T-helper 1 cell treated with Interleukin-12 subunit alpha and Interleukin-12 subunit beta and Interleukin-4 antibody, amounts not matched to agents 30 μg/mL and 1 μg/mL, for 36 hours (primary cell): ENCODE measurements around the gene USP36.

ENCODE experiments used
- H3K27ac Mint-ChIP-seq: one replicate; pipeline ENCODE4 v1.8.0; 2021; ENCODE audit warnings: mild to moderate bottlenecking, mixed read lengths
- H3K27me3 Mint-ChIP-seq: one replicate; pipeline ENCODE4 v1.8.0; 2021; ENCODE audit warnings: low read depth, mixed read lengths
- H3K36me3 Mint-ChIP-seq: one replicate; pipeline ENCODE4 v1.8.0; 2021; ENCODE audit warnings: low read depth, mixed read lengths
- H3K4me1 Mint-ChIP-seq: one replicate; pipeline ENCODE4 v1.8.0; 2021; ENCODE audit warnings: low read depth, mixed read lengths
- H3K4me3 Mint-ChIP-seq: one replicate; pipeline ENCODE4 v1.8.0; 2021; ENCODE audit warnings: mild to moderate bottlenecking, moderate library complexity, mixed read lengths
- H3K9me3 Mint-ChIP-seq: one replicate; pipeline ENCODE4 v1.8.0; 2021; ENCODE audit warnings: mixed read lengths

The USP36 gene

DNA sequence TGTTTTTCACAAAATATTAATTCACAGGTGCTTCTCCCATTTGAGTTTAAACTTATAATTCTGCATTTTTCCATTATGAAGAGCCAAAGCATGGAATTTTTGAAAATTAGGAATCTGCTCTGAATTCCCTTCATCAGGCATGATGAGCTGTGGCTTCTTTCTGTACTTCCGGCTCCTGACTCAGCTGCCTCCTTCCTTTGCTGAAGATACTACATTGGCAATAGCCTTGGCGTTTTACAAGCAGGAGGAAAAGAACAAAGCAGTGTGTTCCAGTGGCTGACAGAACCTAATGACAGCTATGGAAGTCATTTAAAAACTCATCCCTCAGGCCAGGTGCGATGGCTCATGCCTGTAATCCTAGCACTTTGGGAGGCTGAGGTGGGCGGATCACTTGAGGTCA, 18.4 kb upstream of the USP36 start:
- no peaks in the 10 kb centered on the region for H3K36me3 Mint-ChIP-seq
- H3K4me1 Mint-ChIP-seq, result no peaks in the 10 kb centered on the region
- H3K4me3 Mint-ChIP-seq, result no peak overlapping the region
- no peaks in the 10 kb centered on the region for H3K9me3 Mint-ChIP-seq
- H3K27ac Mint-ChIP-seq, result no peak overlapping the region
- peaks cover 7% of the 10 kb centered on the region for H3K27me3 Mint-ChIP-seq

- H3K27me3 Mint-ChIP-seq, result no peaks in the 10 kb centered on the region
- no peaks in the 10 kb centered on the region for H3K4me1 Mint-ChIP-seq
- H3K9me3 Mint-ChIP-seq, result no peaks in the 10 kb centered on the region
- H3K36me3 Mint-ChIP-seq, result no peaks in the 10 kb centered on the region
- no peak overlapping the region for H3K27ac Mint-ChIP-seq
- H3K4me3 Mint-ChIP-seq, result no peak overlapping the region
Measured at GRCh38 chr17:78857266-78857665, 16.7 kb upstream of the USP36 start.

GRCh38 chr17:78855561-78856165, 15.0 kb upstream of the USP36 start:
- Mint-ChIP-seq H3K27ac (no peak overlapping the region), H3K4me1 (no peaks in the 10 kb centered on the region), H3K4me3 (no peak overlapping the region), H3K9me3 (no peaks in the 10 kb centered on the region), H3K36me3 (no peaks in the 10 kb centered on the region), H3K27me3 (no peaks in the 10 kb centered on the region)

DNA sequence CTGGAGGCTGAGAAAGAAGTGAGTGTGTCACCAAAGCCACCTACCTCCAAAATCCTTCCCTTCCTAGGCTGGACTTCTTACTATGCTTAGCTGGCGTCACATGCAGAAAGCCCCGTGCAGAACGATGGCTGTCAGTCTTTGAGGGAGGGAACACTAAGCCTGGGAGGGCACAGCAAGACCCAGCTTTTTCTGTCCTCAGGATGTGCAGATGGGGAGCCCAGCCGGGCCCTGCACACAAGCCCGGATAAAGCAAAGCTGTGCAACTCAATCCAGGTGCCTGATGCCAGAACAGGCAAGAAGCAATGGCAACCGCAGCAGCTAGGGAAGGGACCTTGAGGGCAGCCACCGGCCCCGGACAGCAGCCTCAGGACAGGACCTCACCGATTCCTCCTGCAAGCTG, 13.9 kb upstream of the USP36 start:
- no peaks in the 10 kb centered on the region for H3K36me3 Mint-ChIP-seq
- H3K9me3 Mint-ChIP-seq, result no peaks in the 10 kb centered on the region
- H3K4me1 Mint-ChIP-seq, result no peaks in the 10 kb centered on the region
- no peak overlapping the region for H3K27ac Mint-ChIP-seq
- no peaks in the 10 kb centered on the region for H3K27me3 Mint-ChIP-seq
- H3K4me3 Mint-ChIP-seq, result no peak overlapping the region

GRCh38 chr17:78853926-78854394, 13.3 kb upstream of the USP36 start:
- no peak overlapping the region for H3K27ac Mint-ChIP-seq
- no peaks in the 10 kb centered on the region for H3K9me3 Mint-ChIP-seq
- H3K4me1 Mint-ChIP-seq, result no peaks in the 10 kb centered on the region
- no peaks in the 10 kb centered on the region for H3K36me3 Mint-ChIP-seq
- no peak overlapping the region for H3K4me3 Mint-ChIP-seq
- no peaks in the 10 kb centered on the region for H3K27me3 Mint-ChIP-seq

DNA sequence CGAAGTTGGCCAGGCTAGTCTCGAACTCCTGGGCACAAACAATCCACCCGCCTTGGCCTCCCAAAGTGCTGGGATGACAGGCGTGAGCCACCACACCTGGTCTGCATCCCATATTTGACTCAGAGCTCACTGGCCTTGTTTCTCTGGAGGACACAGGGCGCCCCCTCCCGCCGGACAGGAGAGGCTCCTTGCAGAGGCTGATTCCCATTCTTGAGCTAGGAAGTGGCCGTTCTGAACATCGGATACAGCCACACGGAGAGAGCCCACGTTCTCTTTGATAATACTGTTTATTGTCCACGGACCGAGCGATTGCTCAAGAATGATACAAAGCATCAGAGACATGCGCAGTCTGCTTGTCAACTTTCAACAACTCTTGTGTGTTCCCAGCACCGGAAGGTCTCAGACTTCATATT, 12.1 kb upstream of the USP36 start:
- Mint-ChIP-seq H3K27me3 (no peaks in the 10 kb centered on the region), H3K4me3 (no peak overlapping the region), H3K4me1 (no peaks in the 10 kb centered on the region), H3K36me3 (no peaks in the 10 kb centered on the region), H3K9me3 (no peaks in the 10 kb centered on the region), H3K27ac (no peak overlapping the region)

GRCh38 chr17:78849026-78849425, 8.4 kb upstream of the USP36 start:
- Mint-ChIP-seq H3K4me1 (peaks cover 5% of the 10 kb centered on the region), H3K4me3 (no peak overlapping the region), H3K27ac (no peak overlapping the region), H3K9me3 (no peaks in the 10 kb centered on the region), H3K36me3 (no peaks in the 10 kb centered on the region), H3K27me3 (no peaks in the 10 kb centered on the region)

DNA sequence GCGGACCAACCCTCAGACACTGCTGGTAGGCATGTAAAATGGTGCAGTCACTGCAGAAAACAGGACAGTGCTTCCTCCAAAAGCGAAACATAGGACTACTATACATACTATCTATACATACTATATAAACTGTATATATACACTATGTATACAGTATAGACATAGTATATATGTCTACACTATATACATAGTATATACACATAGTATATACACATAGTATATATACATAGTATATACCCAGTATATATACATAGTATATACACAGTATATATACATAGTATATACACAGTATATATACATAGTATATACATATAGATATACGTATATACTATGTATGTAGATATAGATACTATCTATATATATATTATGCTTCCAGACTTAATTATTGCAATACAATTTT, 6.4 kb upstream of the USP36 start:
- H3K27me3 Mint-ChIP-seq, result no peaks in the 10 kb centered on the region
- H3K9me3 Mint-ChIP-seq, result no peaks in the 10 kb centered on the region
- no peaks in the 10 kb centered on the region for H3K36me3 Mint-ChIP-seq
- peaks cover 9% of the 10 kb centered on the region for H3K4me1 Mint-ChIP-seq
- H3K27ac Mint-ChIP-seq, result no peak overlapping the region
- H3K4me3 Mint-ChIP-seq, result no peak overlapping the region

DNA sequence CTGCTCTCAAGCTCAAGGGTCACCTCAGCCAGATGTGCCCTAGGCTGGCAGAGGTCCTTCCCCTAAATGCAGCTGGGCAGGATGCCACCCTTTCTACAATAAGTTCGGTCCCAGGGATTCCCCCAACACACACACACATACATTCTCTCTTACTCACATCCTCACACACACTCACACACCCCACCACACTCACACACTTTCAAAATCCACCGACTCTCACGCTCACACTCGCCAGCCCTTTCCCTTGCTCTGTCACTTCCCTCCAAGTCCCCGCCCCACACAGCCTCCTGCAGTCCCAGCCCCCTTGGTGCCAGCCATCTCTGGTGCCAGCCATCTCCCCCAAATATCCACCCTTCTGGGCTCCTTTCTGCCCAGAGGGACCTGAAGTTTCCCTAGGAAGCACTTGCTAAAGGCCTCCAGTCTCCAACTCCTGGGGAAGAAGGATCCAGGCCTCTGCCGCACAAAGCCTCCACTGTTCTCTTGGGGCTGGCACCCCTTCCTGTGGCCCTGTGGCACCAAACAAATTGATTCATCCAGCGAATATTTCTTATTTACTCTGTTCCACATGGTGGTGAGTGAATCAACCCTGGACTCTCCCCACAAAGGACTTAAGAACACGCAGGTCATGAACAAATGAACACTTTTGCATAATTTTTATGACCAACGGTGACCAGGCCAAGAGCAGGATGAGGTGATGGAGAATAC, 3.8 kb upstream of the USP36 start:
- Mint-ChIP-seq H3K27me3 (no peaks in the 10 kb centered on the region), H3K27ac (no peak overlapping the region), H3K36me3 (peaks cover under 1% of the 10 kb centered on the region), H3K4me3 (no peak overlapping the region), H3K9me3 (no peaks in the 10 kb centered on the region), H3K4me1 (peaks cover 17% of the 10 kb centered on the region)

- Mint-ChIP-seq H3K4me3 (no peak overlapping the region), H3K27ac (no peak overlapping the region), H3K27me3 (no peaks in the 10 kb centered on the region), H3K4me1 (peaks cover 29% of the 10 kb centered on the region), H3K9me3 (no peaks in the 10 kb centered on the region), H3K36me3 (peaks cover 4% of the 10 kb centered on the region)
Measured at GRCh38 chr17:78842881-78843565, 2.4 kb upstream of the USP36 start.

GRCh38 chr17:78840530-78840779, 159 bp downstream of the USP36 start:
- Mint-ChIP-seq H3K27ac (peak overlapping the region; percentile 90), H3K9me3 (no peaks in the 10 kb centered on the region), H3K36me3 (peaks cover 22% of the 10 kb centered on the region), H3K27me3 (no peaks in the 10 kb centered on the region), H3K4me3 (peak overlapping the region; percentile 84), H3K4me1 (peaks cover 45% of the 10 kb centered on the region)

GRCh38 chr17:78839762-78840529, 668 bp downstream of the USP36 start:
- peaks cover 45% of the 10 kb centered on the region for H3K4me1 Mint-ChIP-seq
- H3K27me3 Mint-ChIP-seq, result no peaks in the 10 kb centered on the region
- H3K27ac Mint-ChIP-seq, result peak overlapping the region; percentile 84
- no peaks in the 10 kb centered on the region for H3K9me3 Mint-ChIP-seq
- peak overlapping the region; percentile 87 for H3K4me3 Mint-ChIP-seq
- H3K36me3 Mint-ChIP-seq, result peaks cover 25% of the 10 kb centered on the region

GRCh38 chr17:78839235-78839761, 1.3 kb downstream of the USP36 start:
- no peaks in the 10 kb centered on the region for H3K27me3 Mint-ChIP-seq
- H3K36me3 Mint-ChIP-seq, result peaks cover 25% of the 10 kb centered on the region
- no peaks in the 10 kb centered on the region for H3K9me3 Mint-ChIP-seq
- peaks cover 42% of the 10 kb centered on the region for H3K4me1 Mint-ChIP-seq
- H3K4me3 Mint-ChIP-seq, result peak overlapping the region; percentile 87
- H3K27ac Mint-ChIP-seq, result peak overlapping the region; percentile 84

DNA sequence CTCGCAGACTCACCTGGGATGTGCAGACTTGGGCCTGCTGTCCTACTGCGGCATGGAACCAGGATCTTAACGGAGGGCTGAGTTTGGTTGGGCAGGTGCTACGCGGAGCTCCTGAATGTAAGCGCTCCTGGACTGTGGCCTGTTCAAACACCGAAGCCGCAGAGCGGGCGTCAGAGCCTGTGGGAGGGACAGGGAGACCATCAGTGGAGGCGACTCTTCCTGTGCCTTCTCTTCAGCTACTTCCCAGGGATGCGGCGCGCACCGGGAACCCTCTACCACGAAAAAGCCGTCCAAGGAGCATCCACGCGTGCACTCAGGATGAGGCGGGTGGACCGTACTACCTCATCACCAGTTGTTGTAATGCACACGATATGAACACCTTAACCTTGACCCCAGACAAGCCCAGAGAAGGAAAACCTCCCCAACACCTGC, 2.0 kb downstream of the USP36 start:
- H3K27me3 Mint-ChIP-seq, result no peaks in the 10 kb centered on the region
- H3K27ac Mint-ChIP-seq, result peak overlapping the region; percentile 84
- peaks cover 27% of the 10 kb centered on the region for H3K36me3 Mint-ChIP-seq
- H3K4me3 Mint-ChIP-seq, result peak overlapping the region; percentile 87
- H3K4me1 Mint-ChIP-seq, result peaks cover 38% of the 10 kb centered on the region
- H3K9me3 Mint-ChIP-seq, result no peaks in the 10 kb centered on the region
